HFFc6 (cell line): ENCODE data around the gene DCLK1. TPM values are rescaled to one million over a fixed set of nuclear protein-coding genes. Genes with fewer than 3 reads are reported as not detected.
"Not testable (repeated sequence)": the region's sequence is repeated elsewhere in the genome, so short reads cannot be mapped to it uniquely, and the experiment has no call there.

Experiments
- DNase-seq: peaks from one replicate; pipeline ENCODE4 v3.0.0-alpha.2; 2018
- H3K27ac Mint-ChIP-seq: 2 replicates; pipeline ENCODE4 v1.8.0; 2020; ENCODE audit warnings: mild to moderate bottlenecking, mixed read lengths
- H3K27me3 Mint-ChIP-seq: 2 replicates; pipeline ENCODE4 v1.8.0; 2021; ENCODE audit warnings: mild to moderate bottlenecking, moderate library complexity, mixed read lengths; ENCODE audit not compliant: insufficient read depth
- H3K36me3 Mint-ChIP-seq: 2 replicates; pipeline ENCODE4 v1.8.0; 2021; ENCODE audit warnings: low read depth, mixed read lengths
- H3K4me1 Mint-ChIP-seq: 2 replicates; pipeline ENCODE4 v1.8.0; 2020; ENCODE audit warnings: low read depth, mixed read lengths
- H3K4me3 Mint-ChIP-seq: 2 replicates; pipeline ENCODE4 v1.8.0; 2020; ENCODE audit warnings: mild to moderate bottlenecking, moderate library complexity, mixed read lengths
- H3K9me3 Mint-ChIP-seq: 2 replicates; pipeline ENCODE4 v1.8.0; 2020; ENCODE audit warnings: mild to moderate bottlenecking, mixed read lengths
- CTCF ChIP-seq: fragments of 200-600 bp; sonication (generic); IDR thresholded peaks from 2 replicates; pipeline ENCODE4 v1.5.0; 2021; ENCODE audit warnings: antibody characterized with exemption, mild to moderate bottlenecking
- total RNA-seq, 6 experiments: library from RNA; stranded (reverse); fragmentation: NEBNext Ultra II Directional; extraction: Animal tissue kit (Norgen Biotek cat#: 25700); gene quantifications; 2 replicates in 1 of 6; 3 replicates in 5 of 6; pipeline ENCODE4 v1.2.3, GENCODE V29; 2021

Gene DCLK1
- total RNA-seq, 6 experiments from 2014 or later = not detected

- no peak overlapping the region for H3K27ac Mint-ChIP-seq
- peaks cover 3% of the 10 kb centered on the region; the same call in 1 of the 2 replicates for H3K27me3 Mint-ChIP-seq
- H3K9me3 Mint-ChIP-seq = no peaks in the 10 kb centered on the region
- H3K4me1 Mint-ChIP-seq = peaks cover 7% of the 10 kb centered on the region; the same call in 1 of the 2 replicates
- H3K36me3 Mint-ChIP-seq = no peaks in the 10 kb centered on the region
- no peak overlapping the region for H3K4me3 Mint-ChIP-seq
- no peak for DNase-seq
- TF ChIP-seq CTCF = peak; percentile 32; the same call in 1 of the 2 replicates
Measured at GRCh38 chr13:35990196-35990595, 141.0 kb downstream of the DCLK1 start.

- Mint-ChIP-seq H3K36me3 (no peaks in the 10 kb centered on the region), H3K4me3 (no peak overlapping the region), H3K4me1 (no peaks in the 10 kb centered on the region), H3K9me3 (no peaks in the 10 kb centered on the region), H3K27me3 (peaks cover 8% of the 10 kb centered on the region; the same call in 1 of the 2 replicates), H3K27ac (no peak overlapping the region)
- peak; percentile 8 for DNase-seq
- no peak for TF ChIP-seq CTCF
Measured at GRCh38 chr13:35988648-35989081, 142.5 kb downstream of the DCLK1 start.

GRCh38 chr13:35987572-35988513 lies 143.3 kb downstream of the DCLK1 start:
- Mint-ChIP-seq H3K27me3 (peaks cover 8% of the 10 kb centered on the region; the same call in 1 of the 2 replicates), H3K9me3 (no peaks in the 10 kb centered on the region), H3K4me3 (no peak overlapping the region), H3K4me1 (no peaks in the 10 kb centered on the region), H3K27ac (no peak overlapping the region), H3K36me3 (no peaks in the 10 kb centered on the region)
- DNase-seq = no peak
- no peak for TF ChIP-seq CTCF

- peaks cover 2% of the 10 kb centered on the region; the same call in 1 of the 2 replicates for H3K9me3 Mint-ChIP-seq
- peaks cover 1% of the 10 kb centered on the region for H3K4me1 Mint-ChIP-seq
- TF ChIP-seq CTCF = no peak
- H3K27ac Mint-ChIP-seq = no peak overlapping the region
- peaks cover 5% of the 10 kb centered on the region; the same call in 1 of the 2 replicates for H3K27me3 Mint-ChIP-seq
- no peak overlapping the region for H3K4me3 Mint-ChIP-seq
- H3K36me3 Mint-ChIP-seq = no peaks in the 10 kb centered on the region
- DNase-seq = no peak
Measured at GRCh38 chr13:35984776-35985453, 146.3 kb downstream of the DCLK1 start.

GRCh38 chr13:35984287-35984686 lies 146.9 kb downstream of the DCLK1 start:
- DNase-seq = no peak
- peaks cover 5% of the 10 kb centered on the region; the same call in 1 of the 2 replicates for H3K27me3 Mint-ChIP-seq
- H3K4me1 Mint-ChIP-seq = peaks cover 8% of the 10 kb centered on the region
- TF ChIP-seq CTCF = no peak
- no peaks in the 10 kb centered on the region for H3K36me3 Mint-ChIP-seq
- H3K4me3 Mint-ChIP-seq = no peak overlapping the region
- H3K9me3 Mint-ChIP-seq = peaks cover 7% of the 10 kb centered on the region; the same call in 1 of the 2 replicates
- H3K27ac Mint-ChIP-seq = no peak overlapping the region

GRCh38 chr13:35983703-35984102 lies 147.5 kb downstream of the DCLK1 start:
- H3K4me3 Mint-ChIP-seq, H3K36me3 Mint-ChIP-seq, H3K9me3 Mint-ChIP-seq, H3K27me3 Mint-ChIP-seq, H3K27ac Mint-ChIP-seq, DNase-seq: not testable (repeated sequence)
- H3K4me1 Mint-ChIP-seq = peaks cover 13% of the 10 kb centered on the region
